Right ventricle myocardium inferior (tissue), 1 donor: ENCODE measurements around the gene GOLPH3. TPM values are rescaled to one million over a fixed set of nuclear protein-coding genes. Genes with fewer than 3 reads are reported as not detected.
A peak's percentile ranks its signal among the peaks of the same experiment; 100 is the strongest.
"Not testable (repeated sequence)": the region's sequence is repeated elsewhere in the genome, so short reads cannot be mapped to it uniquely, and the experiment has no call there.

Experiments
- ATAC-seq: fragments of 200-7000 bp; cut with Tn5 transposase; one replicate; pipeline ENCODE4 v1.9.1; 2020; ENCODE audit warnings: mild to moderate bottlenecking, moderate library complexity
- DNase-seq: peaks from one replicate; pipeline ENCODE4 v3.0.0; 2021; ENCODE audit errors: missing footprints
- intact Hi-C: fragments of 100-400 bp; cut with DNase I; formaldehyde crosslinking; loops from one replicate; pipeline ENCODE4 v1.11.0; 2022
- long read RNA-seq: library from polyadenylated mRNA; unstranded; transcript quantifications from one replicate; pipeline ENCODE4 v2.0.0, GENCODE V29; 2021
- total RNA-seq: library from RNA; stranded (reverse); fragmentation: NEBNext Ultra II Directional; extraction: Animal tissue kit (Norgen Biotek cat#: 25700); gene quantifications from one replicate; pipeline ENCODE4 v1.2.1, GENCODE V29; 2021
- donor health status: DM: no; HTN: yes; CAD: no; lungs with severe emphysema.

GOLPH3 gene
- 42.3 TPM for total RNA-seq
- long read RNA-seq, transcript GOLPH3-201 (4 exons, 2,721 nt) = major isoform, 47 of 47 reads
- long read RNA-seq, partial matches to known transcripts = 0 of 47 reads
- long read RNA-seq, other reads (novel, unspliced or antisense) = 0 of 47 reads

- intact Hi-C loops = loop anchor here (1.0 to 5.0 kb wide), 2 partner anchors 47 to 58 kb away; no protein-coding TSS in a partner anchor
Measured at GRCh38 chr5:32174011-32174870, at the start of gene GOLPH3. TSS of gene GOLPH3 (minus strand) at chr5:32174319. CDS start at chr5:32174034, 285 bp downstream.

GRCh38 chr5:32222723-32223470 is 48.8 kb upstream of the GOLPH3 start:
- intact Hi-C loops = no loop called here
- DNase-seq = no peak
- no peak for ATAC-seq

More at GRCh38 chr5:32174011-32174870, at the start of gene GOLPH3:
- peak; percentile 99 for DNase-seq
- ATAC-seq = peak; percentile 95

GRCh38 chr5:32217886-32218396 is 43.8 kb upstream of the GOLPH3 start:
- DNase-seq = no peak
- intact Hi-C loops = no loop called here

GRCh38 chr5:32214344-32214743 is 40.2 kb upstream of the GOLPH3 start:
- DNase-seq, ATAC-seq, intact Hi-C loops: not testable (repeated sequence)

More at GRCh38 chr5:32217886-32218396, 43.8 kb upstream of the GOLPH3 start:
- ATAC-seq = peak; percentile 78

- ATAC-seq (no peak), DNase-seq (no peak)
- intact Hi-C loops = no loop called here
Measured at GRCh38 chr5:32210151-32210550, 36.0 kb upstream of the GOLPH3 start.

GRCh38 chr5:32208837-32209236 is 34.7 kb upstream of the GOLPH3 start:
- ATAC-seq, intact Hi-C loops, DNase-seq: not testable (repeated sequence)

GRCh38 chr5:32207355-32207634 is 33.2 kb upstream of the GOLPH3 start:
- intact Hi-C loops = no loop called here
- ATAC-seq (no peak), DNase-seq (no peak)

- no peak for DNase-seq
- ATAC-seq = no peak
- intact Hi-C loops = no loop called here
Measured at GRCh38 chr5:32206509-32207354, 32.6 kb upstream of the GOLPH3 start.

GRCh38 chr5:32206053-32206452 is 31.9 kb upstream of the GOLPH3 start:
- no peak for ATAC-seq
- intact Hi-C loops = no loop called here
- DNase-seq = no peak

- DNase-seq (no peak), ATAC-seq (peak; percentile 82)
- intact Hi-C loops = no loop called here
Measured at GRCh38 chr5:32202394-32202793, 28.3 kb upstream of the GOLPH3 start.

- intact Hi-C loops = no loop called here
- DNase-seq (no peak), ATAC-seq (peak; percentile 47)
Measured at GRCh38 chr5:32201122-32201753, 27.1 kb upstream of the GOLPH3 start.

- ATAC-seq = no peak
Measured at GRCh38 chr5:32197032-32197431, 22.9 kb upstream of the GOLPH3 start.

GRCh38 chr5:32195265-32195664 is 21.1 kb upstream of the GOLPH3 start:
- ATAC-seq = no peak
- no peak for DNase-seq
- intact Hi-C loops = no loop called here

More at GRCh38 chr5:32197032-32197431, 22.9 kb upstream of the GOLPH3 start:
- no peak for DNase-seq
- intact Hi-C loops = no loop called here

- ATAC-seq = peak; percentile 78
- peak; percentile 88 for DNase-seq
- intact Hi-C loops = no loop called here
Measured at GRCh38 chr5:32193591-32193990, 19.5 kb upstream of the GOLPH3 start.

- intact Hi-C loops = no loop called here
- DNase-seq (peak; percentile 78), ATAC-seq (peak; percentile 95)
Measured at GRCh38 chr5:32190095-32190494, 16.0 kb upstream of the GOLPH3 start.

- intact Hi-C loops = no loop called here
- DNase-seq = no peak
Measured at GRCh38 chr5:32187675-32188074, 13.6 kb upstream of the GOLPH3 start.

GRCh38 chr5:32182463-32183063 is 8.4 kb upstream of the GOLPH3 start:
- no peak for DNase-seq
- intact Hi-C loops = no loop called here
- ATAC-seq = peak; percentile 59

More at GRCh38 chr5:32187675-32188074, 13.6 kb upstream of the GOLPH3 start:
- no peak for ATAC-seq
